ENCODE measurements around the gene LGALS3.

DNA sequence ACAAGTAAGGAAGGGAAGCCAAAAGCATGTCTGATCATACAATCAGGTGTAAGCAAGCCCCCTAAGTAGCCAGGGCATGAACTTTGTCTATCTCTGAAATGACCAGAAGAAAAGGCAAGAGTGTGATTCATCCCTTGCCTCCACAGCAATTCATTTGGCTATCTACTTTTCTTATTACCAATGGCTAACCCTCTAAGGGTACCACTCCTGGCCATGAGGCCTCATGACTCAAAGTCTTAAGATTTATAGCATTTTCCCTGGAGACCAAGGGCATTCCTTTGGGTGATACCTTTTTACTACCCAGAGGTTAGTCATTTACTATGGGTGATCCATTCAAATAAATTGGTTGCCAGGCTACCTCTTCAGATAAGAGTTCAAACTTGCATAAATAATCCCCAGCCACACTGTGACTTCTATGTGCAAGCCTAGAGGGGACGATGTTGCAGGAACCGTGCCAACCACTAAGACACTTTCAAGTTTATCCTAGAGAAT, 1.5 kb upstream of the LGALS3 start:
- TF ChIP-seq GATA2 (IDR thresholded peaks at IDR 0.05; ENCODE audit: low read depth, low read length) (no peak), GATA3 (IDR thresholded peaks at IDR 0.05; ENCODE audit: low read depth, low read length) (no peak)

Measured in SH-SY5Y (cell line).